ELR (cell line): ENCODE measurements around the gene POLR3G.
A peak's percentile ranks its signal among the peaks of the same experiment; 100 is the strongest.

Experiments
- DNase-seq: peaks from one replicate; pipeline ENCODE4 v3.0.0-alpha.2; 2015; ENCODE audit warnings: low read depth

POLR3G gene

DNA sequence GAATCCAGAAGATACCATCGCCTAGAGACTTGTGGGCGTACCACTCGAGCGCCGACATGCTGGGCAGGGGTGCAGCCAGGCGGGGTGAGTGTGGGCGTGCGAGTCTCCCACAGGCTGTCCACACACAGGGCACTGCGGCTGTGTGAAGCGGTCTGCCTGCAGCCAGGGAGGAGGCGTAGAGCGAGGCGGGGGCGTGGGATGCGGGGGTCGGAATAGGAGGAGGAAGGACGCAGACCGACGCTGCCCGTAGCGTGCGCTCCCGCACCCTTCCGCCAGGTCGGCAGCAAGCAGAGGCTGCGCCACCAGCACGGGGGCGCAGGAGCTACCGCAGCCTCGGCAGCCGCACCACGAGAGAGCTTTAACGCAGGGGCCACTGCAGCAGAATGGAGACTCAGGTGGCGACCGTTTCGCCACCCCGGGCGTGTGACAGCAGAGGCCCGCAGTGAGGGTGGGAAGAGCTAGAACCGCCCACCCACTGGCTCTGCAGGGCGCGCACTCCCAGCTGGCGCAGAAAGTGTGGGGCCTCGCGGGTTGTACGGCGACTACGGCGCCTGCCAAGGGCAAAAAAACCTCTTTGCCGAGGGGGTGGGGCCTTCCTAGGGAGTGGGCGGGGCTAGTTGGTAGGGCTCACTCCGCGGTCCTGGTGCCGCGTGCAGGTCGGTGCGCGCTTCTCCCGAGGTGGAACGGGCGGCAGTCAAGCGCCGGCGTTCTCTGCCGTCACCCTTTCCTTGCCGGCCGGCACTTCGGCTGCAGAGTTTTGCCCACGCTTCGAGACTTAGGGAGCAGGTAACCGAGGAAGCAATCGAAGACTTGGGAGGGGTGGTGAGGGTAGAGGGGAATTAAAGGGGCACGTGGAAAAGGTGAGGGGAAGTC is at the start of gene POLR3G, which contains the start of gene MBLAC2:
Gene POLR3G, plus strand, starts transcription at position 630 of the 873 bp plus-strand sequence. CDS start 10,704 bp downstream, outside the sequence.
Gene MBLAC2, minus strand, starts transcription at position 537 of the 873 bp plus-strand sequence. Its CDS starts 479 bp downstream, at position 58.
- peak; percentile 93 for DNase-seq

DNA sequence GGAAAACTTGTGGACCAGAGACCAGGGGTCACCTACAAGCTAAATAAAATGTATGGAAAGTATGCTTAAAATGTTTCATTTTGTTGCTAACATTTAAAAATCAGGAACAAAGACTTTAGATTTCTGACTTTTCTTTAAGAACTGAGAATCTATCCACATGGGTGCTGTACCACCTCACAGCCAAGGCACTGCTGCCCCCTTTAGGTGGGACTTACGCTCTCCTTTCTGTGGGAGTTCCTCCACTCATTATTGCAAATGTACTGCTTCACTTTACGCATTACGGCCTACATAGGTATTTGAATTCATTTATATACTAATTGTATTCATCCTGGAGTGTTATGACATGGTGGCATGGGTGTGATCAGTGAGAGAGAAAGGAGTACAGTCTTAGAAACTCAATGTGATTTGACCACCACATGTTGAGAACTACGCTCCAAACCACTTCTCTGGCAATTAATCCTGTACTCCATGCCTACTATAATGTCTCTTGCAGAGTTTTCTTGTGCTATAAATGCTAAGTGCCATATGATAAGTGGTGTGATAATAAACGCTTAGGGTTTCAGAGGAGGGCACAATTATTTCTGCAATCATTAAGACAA is 40.4 kb upstream of the POLR3G start:
- DNase-seq = peak; percentile 61

GRCh38 chr5:90437663-90438062 is 37.0 kb upstream of the POLR3G start:
- no peak for DNase-seq

- no peak for DNase-seq
These were observed 36.6 kb upstream of the POLR3G start for GRCh38 chr5:90438100-90438499.

DNA sequence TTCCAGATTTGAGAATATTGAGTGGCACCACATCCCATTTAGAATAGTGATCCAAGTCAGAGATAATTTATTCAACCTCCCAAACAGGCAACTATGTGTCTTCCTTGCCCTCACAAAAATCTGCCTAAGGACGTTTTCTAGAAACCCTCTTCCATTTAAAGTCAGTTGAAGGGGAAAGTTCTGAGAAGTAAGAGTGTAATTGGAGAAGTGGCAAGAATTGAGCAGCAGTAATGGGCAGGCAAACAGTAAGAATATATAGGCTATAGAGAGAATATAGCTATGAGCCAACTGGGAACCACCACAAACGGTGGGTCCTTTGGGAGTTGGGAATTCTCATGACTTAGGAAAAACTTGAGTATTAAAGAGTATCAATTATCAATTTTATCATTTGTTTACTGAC is 34.0 kb upstream of the POLR3G start:
- DNase-seq = no peak

DNA sequence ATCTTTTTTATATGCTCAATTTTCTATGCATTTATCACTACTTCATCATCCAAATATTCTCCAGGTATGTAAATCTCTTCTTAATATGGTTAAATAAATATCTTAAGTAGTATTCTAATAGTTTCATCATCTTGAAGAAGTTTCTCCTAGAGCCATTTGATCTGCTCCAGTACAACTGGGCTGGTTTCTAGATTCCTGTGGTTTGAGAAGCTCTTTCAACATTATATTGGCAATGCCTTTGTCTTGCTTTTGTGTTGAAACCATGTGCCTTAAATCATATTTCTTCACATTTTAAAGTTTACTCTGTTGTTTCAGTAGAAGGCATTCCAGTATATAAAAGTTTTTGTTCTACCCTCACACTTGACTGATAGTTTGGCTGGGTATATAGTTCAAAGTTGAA is 27.7 kb upstream of the POLR3G start:
- no peak for DNase-seq

- no peak for DNase-seq
These were observed 13.4 kb upstream of the POLR3G start for GRCh38 chr5:90461288-90461687.

DNA sequence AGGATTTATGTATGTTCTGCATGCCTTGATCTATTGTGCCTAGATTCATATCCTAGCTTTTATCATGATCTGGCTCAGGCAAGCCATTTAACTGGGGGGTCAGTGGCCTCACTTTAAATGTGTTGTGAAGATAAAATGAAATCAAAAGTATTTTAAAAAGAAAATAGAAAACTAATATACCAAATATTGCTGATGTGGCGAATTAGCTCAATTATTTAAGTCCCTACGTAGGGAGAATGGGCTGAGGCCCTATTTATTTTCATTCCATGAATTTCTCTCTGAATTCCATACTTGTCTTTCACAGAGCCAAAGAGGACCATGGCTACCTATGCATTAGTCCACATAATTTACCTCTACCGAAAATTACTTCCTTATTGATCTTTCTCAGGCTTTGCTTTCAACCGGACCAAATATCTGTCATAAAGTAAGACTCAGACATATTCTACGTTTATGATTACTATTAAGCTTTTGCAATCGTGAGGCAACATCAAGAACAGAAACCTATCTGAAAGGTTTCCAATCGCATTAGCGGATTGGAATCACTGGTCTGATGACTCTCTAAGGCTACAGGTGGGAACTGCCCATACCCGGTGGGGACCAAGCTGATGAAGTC is 1.8 kb upstream of the POLR3G start:
- no peak for DNase-seq

GRCh38 chr5:90473396-90474234 is 1.0 kb upstream of the POLR3G start:
- DNase-seq = peak; percentile 47

DNA sequence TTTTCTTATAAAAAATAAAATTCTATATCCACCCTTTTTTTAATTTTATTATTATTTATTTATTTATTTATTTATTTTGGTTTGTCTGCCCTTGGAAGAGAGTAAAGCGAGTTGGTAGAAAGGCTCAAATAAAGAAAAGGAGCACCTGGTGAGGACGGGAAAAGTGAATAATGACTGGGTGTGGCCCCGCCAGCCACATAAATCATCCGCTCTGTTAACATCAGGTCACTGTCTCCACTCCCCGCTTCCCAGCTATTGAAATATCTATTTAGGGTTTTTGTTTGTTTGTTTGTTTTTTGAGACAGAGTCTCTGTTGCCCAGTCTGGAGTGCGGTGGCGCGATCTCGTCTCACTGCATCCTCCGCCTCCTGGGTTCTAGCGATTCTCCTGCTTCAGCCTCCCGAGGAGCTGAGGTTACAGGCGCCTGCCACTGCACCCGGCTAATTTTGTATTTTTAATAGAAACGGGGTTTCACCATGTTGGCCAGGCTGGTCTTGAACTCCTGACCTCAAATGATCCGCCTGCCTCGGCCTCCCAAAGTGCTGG is 844 bp downstream of the POLR3G start:
- DNase-seq = no peak

DNA sequence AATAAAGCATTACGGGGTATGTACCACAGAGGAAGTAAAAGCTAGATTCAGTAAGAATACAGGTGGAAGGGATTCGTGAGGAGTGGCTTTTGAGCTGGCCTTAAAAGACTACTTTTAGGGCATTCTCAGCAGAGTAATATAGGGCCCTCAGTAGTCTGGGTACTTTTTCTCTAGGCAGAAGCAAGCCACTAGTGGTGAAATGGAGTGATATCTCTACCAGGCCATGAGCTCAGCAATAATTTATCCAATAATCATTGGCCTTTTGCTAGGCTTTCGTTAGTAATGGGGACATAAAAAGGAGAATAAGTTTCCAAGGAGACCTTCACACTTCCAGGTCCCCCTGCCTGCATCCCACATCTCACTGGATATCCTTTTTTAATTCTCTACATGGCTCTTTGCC is 1.7 kb downstream of the POLR3G start:
- no peak for DNase-seq

GRCh38 chr5:90477073-90477472 is 2.4 kb downstream of the POLR3G start:
- DNase-seq = no peak

GRCh38 chr5:90477621-90478215 is 3.1 kb downstream of the POLR3G start:
- no peak for DNase-seq

DNA sequence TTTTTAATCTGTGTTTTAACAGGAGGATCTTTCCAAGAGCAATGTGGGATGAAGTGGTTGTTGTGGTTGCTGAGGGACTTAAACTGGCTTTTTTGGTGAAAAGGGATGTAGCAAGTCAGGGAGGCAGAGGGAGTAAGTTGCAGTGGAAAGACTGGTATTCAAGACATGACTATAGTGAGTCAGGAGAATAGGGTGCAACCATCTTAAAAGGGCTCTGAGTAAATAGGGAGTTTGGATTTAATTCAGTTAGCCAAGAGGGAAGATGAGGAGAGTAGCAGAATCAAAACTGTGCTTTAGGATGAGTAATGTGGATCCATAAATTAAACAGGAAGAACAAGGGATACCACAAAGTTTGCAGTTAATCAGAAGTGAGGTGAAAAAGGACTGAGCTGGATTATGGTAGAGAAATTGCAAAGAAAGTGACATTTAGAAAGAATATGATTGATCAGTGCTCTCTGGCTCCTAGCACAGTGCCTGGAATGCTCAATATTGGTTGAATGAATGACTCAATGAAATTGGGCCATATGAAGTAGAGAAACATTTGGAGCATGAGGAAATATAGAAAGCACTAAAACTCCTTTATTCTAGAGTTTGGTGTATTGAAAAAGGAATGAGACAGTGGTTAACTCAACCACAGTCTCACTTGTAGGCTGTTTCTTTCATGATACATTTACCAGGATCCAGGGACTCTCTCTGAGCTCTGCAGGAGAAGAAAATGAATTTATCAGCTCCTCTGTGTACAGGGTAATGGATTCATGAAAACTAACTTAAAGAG is 5.1 kb downstream of the POLR3G start:
- DNase-seq = peak; percentile 67

- DNase-seq = no peak
These were observed 6.0 kb downstream of the POLR3G start for GRCh38 chr5:90480699-90481098.

DNA sequence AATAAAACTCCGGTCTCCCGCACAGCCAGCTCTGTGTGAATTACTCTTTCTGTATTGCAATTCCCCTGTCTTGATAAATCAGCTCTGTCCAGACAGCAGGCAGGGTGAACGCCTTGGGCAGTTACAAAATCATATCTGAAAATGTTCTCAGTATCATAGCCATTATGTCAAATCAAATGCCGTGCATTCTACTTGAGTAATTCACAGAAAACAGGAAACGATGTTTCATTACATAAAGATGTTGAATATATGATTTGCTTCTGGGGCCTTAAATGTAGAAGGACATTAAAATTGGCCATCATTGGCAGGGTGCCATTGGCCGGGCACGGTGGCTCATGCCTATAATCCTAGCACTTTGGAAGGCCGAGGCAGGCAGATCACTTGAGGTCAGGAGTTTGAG is 8.5 kb downstream of the POLR3G start:
- peak; percentile 71 for DNase-seq

DNA sequence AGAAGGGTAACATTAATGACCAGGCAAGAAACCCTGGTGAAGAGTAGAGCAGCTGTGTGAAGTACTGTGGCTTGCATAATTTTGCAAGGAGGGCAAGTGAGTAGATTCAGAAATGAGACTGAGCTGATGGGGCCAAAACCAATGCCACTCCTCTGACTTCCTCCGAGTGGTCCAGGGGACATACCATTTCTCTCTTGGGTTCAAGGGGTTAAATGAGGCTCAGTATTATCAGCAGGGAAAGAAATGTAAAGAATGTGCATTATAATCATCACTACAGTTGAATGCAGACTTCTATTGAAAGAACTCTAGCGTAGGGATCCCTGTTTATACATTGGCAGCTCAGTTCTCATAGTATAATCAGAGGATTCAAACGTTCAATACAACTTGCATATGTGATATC is 9.9 kb downstream of the POLR3G start:
- no peak for DNase-seq

DNA sequence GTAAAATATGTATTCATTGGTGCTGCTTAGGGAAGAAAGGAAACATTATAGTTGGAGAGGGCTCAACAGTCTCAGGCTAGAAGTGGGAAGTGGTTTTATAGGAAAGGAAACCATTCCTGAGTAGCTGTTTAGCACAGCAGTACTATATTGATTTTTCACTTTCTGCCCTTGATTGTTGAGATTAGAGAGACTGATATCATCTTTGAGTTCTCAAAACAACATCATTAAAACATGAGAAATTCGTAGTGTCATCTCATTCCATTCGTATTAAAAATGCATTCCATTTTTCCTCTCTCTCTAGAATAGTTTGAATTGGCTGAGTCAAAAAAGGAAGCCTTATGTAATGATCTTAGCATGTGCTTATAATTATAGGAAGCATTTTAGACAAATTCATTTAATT is 14.1 kb downstream of the POLR3G start:
- DNase-seq = peak; percentile 76

DNA sequence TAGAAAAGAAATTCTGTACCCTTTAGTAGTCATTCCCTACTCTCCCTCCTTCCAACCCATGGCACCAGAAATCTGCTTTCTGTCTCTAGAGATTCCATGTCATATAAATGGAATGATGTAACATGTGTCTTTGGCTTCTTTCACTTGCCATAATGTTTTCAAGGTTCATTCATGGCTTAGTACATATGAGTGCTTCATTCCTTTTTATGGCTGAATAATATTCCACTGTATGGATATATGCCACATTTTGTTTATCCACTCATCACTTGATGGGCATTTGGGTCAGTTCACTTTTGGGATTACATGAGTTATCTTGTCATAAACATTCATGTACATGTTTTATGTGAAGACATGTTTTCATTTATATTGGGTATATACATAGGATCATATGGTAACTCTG is 19.4 kb downstream of the POLR3G start:
- no peak for DNase-seq

DNA sequence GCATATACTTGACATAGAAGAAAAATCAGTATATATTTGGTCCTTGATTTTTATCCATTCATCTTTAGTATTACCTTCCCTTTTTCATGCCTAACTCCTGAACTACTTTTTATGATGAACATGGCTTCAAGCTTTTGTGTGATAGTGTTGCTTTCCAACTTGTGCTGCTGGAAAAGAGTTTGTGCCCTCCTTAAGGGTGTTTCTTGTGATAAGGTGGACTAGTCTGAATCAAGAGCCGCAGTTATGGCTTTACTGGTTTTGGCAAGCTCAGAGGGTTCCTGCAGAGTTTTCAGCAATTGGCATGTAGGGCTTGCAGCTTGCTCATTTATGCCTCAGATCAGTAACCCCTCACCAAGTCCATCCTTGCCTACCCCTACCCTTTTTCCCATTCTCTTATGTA is 20.5 kb downstream of the POLR3G start:
- DNase-seq = no peak

DNA sequence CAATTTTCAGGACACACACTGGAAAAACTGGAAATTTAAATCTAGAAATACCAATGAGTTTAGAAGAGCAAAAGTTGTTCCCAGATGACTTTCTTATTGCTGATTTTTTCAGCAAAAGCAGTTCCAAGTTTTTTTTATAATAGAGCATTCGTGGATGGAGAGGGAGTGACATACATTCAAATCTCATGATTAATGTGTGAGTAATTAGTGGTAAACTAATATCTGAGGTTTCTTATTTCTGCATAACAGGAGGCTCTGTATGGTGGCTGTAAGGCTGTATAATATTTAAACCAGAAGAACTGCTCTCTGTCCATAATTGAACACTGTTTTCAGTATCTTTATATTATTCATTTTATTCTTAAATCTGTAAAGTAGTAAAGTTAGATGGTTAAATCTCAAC is 28.9 kb downstream of the POLR3G start:
- peak; percentile 59 for DNase-seq
